ENCODE data around the gene IVD.

IVD gene

DNA sequence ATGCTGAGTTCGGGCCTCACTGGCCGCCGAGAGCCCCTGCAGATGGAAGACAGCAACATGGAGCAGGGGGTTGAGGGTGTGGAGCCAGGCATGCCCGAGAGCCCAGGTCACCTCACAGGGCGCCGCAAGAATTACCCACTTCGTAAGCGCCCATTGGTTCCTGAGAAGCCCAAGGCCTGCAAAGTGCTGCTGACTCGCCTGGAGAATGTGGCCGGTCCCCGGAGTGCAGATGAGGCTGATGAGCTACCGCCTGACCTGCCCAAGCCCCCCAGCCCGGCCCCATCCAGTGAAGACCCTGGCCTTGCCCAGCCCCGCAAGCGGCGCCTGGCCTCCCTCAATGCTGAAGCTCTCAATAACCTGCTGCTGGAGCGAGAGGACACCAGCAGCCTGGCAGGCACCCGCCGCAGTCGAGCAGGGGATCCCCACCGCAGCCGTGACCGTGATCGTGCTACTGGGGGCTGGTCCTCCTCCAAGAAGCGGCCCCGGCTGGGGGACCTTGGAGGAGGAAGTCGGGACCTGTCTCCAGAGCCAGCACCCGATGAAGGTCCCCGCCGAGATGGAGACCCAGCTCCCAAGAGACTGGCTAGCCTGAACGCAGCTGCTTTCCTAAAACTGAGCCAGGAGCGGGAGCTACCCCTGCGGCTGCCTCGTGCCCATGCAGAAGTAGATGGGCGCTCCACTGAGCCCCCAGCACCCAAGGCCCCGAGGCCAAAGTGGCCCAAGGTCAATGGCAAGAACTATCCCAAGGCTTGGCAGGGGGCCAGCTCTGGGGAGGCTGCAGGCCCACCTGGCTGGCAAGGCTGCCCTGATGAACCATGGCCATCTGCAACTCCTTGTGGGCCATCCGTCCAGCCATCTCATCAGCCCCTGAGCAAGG, 53.1 kb downstream of the IVD start:
- H3K27ac ChIP-seq = no peak overlapping the region
- TF ChIP-seq ZFX (IDR thresholded peaks at IDR 0.05) = no peak
- TF ChIP-seq, protein P1, sequence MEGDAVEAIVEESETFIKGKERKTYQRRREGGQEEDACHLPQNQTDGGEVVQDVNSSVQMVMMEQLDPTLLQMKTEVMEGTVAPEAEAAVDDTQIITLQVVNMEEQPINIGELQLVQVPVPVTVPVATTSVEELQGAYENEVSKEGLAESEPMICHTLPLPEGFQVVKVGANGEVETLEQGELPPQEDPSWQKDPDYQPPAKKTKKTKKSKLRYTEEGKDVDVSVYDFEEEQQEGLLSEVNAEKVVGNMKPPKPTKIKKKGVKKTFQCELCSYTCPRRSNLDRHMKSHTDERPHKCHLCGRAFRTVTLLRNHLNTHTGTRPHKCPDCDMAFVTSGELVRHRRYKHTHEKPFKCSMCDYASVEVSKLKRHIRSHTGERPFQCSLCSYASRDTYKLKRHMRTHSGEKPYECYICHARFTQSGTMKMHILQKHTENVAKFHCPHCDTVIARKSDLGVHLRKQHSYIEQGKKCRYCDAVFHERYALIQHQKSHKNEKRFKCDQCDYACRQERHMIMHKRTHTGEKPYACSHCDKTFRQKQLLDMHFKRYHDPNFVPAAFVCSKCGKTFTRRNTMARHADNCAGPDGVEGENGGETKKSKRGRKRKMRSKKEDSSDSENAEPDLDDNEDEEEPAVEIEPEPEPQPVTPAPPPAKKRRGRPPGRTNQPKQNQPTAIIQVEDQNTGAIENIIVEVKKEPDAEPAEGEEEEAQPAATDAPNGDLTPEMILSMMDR (conservative IDR thresholded peaks at IDR 0.05) = no peak

DNA sequence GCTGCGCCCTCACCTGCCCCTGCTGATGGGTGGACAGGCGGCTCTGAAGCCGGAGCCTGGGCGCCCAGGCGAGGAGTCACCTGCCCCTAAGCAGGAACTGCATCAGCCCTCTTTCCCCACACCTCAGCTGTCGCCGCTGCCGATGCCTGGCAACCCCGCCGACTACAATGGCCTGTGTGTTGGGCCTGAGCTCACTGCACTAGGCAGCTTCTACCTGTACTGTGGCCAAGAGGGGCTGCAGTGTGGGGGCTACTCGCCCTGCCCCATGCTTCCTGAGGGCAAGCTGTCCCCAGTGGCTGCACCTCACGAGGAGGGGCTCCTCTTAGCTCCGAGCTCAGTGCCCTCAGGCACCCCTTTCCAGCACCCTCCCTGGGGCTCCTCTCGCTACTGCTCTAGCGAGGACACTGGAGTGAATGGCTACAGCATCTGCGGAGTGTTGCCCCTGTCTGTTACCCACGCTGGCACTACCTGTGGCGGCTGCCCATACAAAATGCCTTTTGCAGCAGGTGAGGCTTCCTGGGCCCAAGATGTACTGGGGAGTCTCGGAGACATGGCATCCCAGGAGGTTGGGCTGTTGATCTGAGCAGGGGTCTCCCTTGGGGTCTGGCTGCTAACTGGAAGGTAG, 53.9 kb downstream of the IVD start:
- no peak overlapping the region for H3K27ac ChIP-seq
- TF ChIP-seq, protein P1 (conservative IDR thresholded peaks at IDR 0.05) = no peak
- TF ChIP-seq ZFX (IDR thresholded peaks at IDR 0.05) = no peak

DNA sequence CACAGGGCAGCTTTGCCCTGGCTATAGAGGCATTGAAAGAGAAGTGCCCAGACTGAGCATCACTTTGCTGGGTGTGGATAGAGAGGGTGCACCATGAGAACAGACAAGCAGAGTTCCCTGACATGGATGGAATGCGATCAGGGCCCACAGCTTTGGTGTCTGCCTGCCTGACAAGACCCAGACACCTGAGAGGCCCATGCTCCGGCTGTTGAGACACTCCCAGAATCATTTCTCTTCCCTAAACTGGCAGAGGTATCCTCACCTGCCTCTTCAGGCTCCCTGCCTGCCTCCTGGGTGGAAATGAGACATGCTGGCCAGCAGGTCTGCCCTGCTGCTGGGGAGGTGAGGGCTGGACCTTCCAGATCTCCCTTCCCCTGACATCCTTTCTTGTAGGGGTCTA, 54.8 kb downstream of the IVD start:
- TF ChIP-seq, protein P1 (conservative IDR thresholded peaks at IDR 0.05) = no peak
- TF ChIP-seq ZFX (IDR thresholded peaks at IDR 0.05) = no peak
- H3K27ac ChIP-seq = no peak overlapping the region

DNA sequence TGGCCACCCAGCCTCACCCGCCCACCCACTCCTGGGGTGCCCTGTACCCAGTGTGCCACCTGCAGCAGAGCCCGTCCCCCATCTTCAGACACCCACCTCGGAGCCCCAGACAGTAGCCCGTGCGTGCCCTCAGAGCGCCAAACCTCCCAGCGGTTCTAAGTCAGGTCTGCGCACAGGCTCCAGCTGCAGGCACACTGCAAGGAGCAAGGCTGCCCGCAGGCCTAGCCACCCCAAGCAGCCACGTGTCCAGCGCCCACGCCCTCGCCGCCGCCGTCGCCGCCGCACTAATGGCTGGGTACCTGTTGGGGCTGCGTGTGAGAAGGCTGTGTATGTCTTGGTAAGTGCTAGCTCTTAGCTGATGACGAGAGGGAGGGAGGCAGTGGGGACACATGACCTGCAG, 56.4 kb downstream of the IVD start:
- no peak overlapping the region for H3K27ac ChIP-seq
- no peak for TF ChIP-seq ZFX (IDR thresholded peaks at IDR 0.05)
- TF ChIP-seq, protein P1 (conservative IDR thresholded peaks at IDR 0.05) = no peak

DNA sequence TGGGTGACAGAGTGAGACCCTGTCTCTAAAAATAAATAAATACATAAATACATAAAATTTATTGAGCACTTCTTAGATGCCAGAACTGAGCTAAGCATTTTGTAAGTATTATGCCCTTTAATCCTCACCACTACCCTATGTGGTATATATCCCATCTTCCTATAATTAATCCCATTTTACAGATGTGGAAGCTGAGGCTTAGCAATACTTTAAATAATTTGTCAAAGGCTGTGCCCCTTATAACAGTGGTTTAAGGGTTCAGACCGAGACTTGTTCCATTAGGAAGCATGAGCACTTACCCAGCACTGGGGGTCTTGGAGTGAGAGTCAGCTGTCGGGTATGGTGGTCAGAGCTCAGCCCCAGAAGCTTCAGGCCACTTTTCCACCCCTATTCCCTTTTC, 57.7 kb downstream of the IVD start:
- no peak for TF ChIP-seq ZFX (IDR thresholded peaks at IDR 0.05)
- TF ChIP-seq, protein P1 (conservative IDR thresholded peaks at IDR 0.05) = no peak
- no peak overlapping the region for H3K27ac ChIP-seq

DNA sequence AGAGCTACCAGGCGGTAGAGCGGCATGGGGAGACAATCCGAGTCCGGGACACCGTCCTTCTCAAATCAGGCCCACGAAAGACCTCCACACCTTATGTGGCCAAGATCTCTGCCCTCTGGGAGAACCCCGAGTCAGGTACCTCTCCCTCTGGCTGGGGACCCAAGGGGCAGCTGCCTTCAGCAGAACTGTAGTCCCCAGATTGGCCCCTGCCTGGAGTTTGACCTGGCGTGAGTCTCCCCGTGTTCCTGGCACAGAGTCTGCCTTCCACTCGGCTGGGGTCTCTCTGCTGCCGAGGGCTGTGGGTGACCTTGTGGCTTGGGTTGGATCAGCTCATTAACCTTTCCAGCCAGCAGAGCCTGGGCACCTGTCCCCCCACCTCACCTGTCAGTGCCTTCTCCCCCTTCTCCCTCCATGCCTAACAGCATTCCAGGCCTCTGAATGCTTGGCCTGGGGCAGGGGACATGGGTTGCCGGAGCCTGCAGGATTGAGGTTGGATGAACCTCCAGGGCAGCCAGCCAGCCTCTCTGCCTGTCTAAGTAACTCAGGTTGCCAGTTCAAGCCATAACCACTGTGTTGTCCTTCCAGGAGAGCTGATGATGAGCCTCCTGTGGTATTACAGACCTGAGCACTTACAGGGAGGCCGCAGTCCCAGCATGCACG, 58.4 kb downstream of the IVD start:
- no peak overlapping the region for H3K27ac ChIP-seq
- TF ChIP-seq, protein P1 (conservative IDR thresholded peaks at IDR 0.05) = no peak
- no peak for TF ChIP-seq ZFX (IDR thresholded peaks at IDR 0.05)
